Measurements from ENCODE around the gene RBM4B. TPM values are rescaled to one million over a fixed set of nuclear protein-coding genes. Genes with fewer than 3 reads are reported as not detected.

RBM4B gene
- total and polyA plus RNA-seq, 2 experiments from 2014 or later: 28.0 to 31.0 TPM

DNA sequence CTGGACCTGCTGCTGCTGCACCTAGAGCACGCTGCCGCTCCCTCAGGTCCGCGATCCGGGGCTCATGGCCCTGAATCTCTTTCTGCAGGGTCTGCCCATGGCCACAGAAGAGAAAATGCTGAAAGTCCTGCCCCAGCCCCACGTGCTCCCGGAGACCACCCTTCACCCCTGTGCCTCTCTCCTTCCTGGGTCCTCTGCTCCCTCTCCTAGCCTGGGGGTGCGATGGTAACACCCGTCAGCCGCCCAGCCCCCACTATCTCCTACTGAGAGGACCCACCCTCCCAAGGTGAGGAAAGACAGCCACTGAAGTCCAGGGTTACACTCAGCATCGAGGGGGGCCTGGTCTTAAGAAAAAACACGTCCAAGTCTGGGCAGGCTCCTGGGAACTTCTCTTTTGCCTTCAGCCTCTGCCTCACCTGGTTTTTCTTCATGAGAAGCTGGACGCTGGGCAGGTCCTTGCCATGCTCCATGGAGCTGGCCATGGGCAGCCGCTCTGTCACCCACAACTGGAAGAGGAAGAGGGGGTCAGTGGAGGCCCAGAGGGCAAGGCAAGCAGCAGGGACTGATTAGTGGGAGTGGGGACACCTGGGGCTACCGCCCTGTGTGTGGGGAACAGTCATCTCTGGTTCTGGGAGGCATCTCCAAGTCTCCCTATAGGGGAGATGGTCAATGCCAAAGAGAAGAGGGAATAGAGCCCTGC, 15.8 kb upstream of the RBM4B start:
- no peak overlapping the region for H3K27ac Mint-ChIP-seq

More for the DNA sequence above, 15.8 kb upstream of the RBM4B start:
- Histone ChIP-seq H2AFZ (no peak overlapping the region), H3K27ac (ENCODE audit: low read depth) (no peak overlapping the region), H3K36me3 (ENCODE audit: insufficient read depth) (no peaks in the 10 kb centered on the region), H3K9me2 (ENCODE audit: insufficient read depth) (no peaks in the 10 kb centered on the region), H3K4me3 (no peak overlapping the region), H3K4me1 (ENCODE audit: insufficient read depth) (no peaks in the 10 kb centered on the region), H3K4me2 (no peak overlapping the region), H3F3A (replicated peaks; ENCODE audit: low read depth) (no peaks in the 10 kb centered on the region), H4K20me1 (replicated peaks; ENCODE audit: insufficient read depth) (no peaks in the 10 kb centered on the region), H3K79me2 (replicated peaks; ENCODE audit: insufficient read depth) (no peaks in the 10 kb centered on the region), H3K27me3 (ENCODE audit: insufficient read depth) (no peaks in the 10 kb centered on the region)
- H3K4me1 Mint-ChIP-seq: no peaks in the 10 kb centered on the region; the same call in 1 of the 3 replicates
- H3K9me3 Mint-ChIP-seq: no peaks in the 10 kb centered on the region
- no peak for ATAC-seq
- no peak for DNase-seq (ENCODE audit: low spot score)
- H3K27me3 Mint-ChIP-seq (ENCODE audit: insufficient read depth, low read depth, poor library complexity): peaks cover 10% of the 10 kb centered on the region
- no peak for TF ChIP-seq EZH2 (IDR thresholded peaks at IDR 0.05; ENCODE audit: low read depth, unreplicated experiment)
- no peak for TF ChIP-seq JUNB (IDR thresholded peaks at IDR 0.05; ENCODE audit: unreplicated experiment)
- no peak for TF ChIP-seq CTCF (conservative IDR thresholded peaks at IDR 0.05; ENCODE audit: low read depth in 2 of 2)
- TF ChIP-seq, protein P1, sequence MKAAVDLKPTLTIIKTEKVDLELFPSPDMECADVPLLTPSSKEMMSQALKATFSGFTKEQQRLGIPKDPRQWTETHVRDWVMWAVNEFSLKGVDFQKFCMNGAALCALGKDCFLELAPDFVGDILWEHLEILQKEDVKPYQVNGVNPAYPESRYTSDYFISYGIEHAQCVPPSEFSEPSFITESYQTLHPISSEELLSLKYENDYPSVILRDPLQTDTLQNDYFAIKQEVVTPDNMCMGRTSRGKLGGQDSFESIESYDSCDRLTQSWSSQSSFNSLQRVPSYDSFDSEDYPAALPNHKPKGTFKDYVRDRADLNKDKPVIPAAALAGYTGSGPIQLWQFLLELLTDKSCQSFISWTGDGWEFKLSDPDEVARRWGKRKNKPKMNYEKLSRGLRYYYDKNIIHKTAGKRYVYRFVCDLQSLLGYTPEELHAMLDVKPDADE (IDR thresholded peaks at IDR 0.05): no peak
- no peak for TF ChIP-seq STAT1 (IDR thresholded peaks at IDR 0.05; ENCODE audit: unreplicated experiment)
- TF ChIP-seq CREB1 (CRISPR knock-in tag; IDR thresholded peaks at IDR 0.05; ENCODE audit: low read depth): no peak
- no peak for TF ChIP-seq ZNF114 (CRISPR knock-in tag; IDR thresholded peaks at IDR 0.05)
- TF ChIP-seq EZH2phosphoT487 (IDR thresholded peaks at IDR 0.05; ENCODE audit: unreplicated experiment): no peak
- TF ChIP-seq, protein P2, sequence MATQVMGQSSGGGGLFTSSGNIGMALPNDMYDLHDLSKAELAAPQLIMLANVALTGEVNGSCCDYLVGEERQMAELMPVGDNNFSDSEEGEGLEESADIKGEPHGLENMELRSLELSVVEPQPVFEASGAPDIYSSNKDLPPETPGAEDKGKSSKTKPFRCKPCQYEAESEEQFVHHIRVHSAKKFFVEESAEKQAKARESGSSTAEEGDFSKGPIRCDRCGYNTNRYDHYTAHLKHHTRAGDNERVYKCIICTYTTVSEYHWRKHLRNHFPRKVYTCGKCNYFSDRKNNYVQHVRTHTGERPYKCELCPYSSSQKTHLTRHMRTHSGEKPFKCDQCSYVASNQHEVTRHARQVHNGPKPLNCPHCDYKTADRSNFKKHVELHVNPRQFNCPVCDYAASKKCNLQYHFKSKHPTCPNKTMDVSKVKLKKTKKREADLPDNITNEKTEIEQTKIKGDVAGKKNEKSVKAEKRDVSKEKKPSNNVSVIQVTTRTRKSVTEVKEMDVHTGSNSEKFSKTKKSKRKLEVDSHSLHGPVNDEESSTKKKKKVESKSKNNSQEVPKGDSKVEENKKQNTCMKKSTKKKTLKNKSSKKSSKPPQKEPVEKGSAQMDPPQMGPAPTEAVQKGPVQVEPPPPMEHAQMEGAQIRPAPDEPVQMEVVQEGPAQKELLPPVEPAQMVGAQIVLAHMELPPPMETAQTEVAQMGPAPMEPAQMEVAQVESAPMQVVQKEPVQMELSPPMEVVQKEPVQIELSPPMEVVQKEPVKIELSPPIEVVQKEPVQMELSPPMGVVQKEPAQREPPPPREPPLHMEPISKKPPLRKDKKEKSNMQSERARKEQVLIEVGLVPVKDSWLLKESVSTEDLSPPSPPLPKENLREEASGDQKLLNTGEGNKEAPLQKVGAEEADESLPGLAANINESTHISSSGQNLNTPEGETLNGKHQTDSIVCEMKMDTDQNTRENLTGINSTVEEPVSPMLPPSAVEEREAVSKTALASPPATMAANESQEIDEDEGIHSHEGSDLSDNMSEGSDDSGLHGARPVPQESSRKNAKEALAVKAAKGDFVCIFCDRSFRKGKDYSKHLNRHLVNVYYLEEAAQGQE (IDR thresholded peaks at IDR 0.05; ENCODE audit: unreplicated experiment): no peak
- TF ChIP-seq, protein P3, sequence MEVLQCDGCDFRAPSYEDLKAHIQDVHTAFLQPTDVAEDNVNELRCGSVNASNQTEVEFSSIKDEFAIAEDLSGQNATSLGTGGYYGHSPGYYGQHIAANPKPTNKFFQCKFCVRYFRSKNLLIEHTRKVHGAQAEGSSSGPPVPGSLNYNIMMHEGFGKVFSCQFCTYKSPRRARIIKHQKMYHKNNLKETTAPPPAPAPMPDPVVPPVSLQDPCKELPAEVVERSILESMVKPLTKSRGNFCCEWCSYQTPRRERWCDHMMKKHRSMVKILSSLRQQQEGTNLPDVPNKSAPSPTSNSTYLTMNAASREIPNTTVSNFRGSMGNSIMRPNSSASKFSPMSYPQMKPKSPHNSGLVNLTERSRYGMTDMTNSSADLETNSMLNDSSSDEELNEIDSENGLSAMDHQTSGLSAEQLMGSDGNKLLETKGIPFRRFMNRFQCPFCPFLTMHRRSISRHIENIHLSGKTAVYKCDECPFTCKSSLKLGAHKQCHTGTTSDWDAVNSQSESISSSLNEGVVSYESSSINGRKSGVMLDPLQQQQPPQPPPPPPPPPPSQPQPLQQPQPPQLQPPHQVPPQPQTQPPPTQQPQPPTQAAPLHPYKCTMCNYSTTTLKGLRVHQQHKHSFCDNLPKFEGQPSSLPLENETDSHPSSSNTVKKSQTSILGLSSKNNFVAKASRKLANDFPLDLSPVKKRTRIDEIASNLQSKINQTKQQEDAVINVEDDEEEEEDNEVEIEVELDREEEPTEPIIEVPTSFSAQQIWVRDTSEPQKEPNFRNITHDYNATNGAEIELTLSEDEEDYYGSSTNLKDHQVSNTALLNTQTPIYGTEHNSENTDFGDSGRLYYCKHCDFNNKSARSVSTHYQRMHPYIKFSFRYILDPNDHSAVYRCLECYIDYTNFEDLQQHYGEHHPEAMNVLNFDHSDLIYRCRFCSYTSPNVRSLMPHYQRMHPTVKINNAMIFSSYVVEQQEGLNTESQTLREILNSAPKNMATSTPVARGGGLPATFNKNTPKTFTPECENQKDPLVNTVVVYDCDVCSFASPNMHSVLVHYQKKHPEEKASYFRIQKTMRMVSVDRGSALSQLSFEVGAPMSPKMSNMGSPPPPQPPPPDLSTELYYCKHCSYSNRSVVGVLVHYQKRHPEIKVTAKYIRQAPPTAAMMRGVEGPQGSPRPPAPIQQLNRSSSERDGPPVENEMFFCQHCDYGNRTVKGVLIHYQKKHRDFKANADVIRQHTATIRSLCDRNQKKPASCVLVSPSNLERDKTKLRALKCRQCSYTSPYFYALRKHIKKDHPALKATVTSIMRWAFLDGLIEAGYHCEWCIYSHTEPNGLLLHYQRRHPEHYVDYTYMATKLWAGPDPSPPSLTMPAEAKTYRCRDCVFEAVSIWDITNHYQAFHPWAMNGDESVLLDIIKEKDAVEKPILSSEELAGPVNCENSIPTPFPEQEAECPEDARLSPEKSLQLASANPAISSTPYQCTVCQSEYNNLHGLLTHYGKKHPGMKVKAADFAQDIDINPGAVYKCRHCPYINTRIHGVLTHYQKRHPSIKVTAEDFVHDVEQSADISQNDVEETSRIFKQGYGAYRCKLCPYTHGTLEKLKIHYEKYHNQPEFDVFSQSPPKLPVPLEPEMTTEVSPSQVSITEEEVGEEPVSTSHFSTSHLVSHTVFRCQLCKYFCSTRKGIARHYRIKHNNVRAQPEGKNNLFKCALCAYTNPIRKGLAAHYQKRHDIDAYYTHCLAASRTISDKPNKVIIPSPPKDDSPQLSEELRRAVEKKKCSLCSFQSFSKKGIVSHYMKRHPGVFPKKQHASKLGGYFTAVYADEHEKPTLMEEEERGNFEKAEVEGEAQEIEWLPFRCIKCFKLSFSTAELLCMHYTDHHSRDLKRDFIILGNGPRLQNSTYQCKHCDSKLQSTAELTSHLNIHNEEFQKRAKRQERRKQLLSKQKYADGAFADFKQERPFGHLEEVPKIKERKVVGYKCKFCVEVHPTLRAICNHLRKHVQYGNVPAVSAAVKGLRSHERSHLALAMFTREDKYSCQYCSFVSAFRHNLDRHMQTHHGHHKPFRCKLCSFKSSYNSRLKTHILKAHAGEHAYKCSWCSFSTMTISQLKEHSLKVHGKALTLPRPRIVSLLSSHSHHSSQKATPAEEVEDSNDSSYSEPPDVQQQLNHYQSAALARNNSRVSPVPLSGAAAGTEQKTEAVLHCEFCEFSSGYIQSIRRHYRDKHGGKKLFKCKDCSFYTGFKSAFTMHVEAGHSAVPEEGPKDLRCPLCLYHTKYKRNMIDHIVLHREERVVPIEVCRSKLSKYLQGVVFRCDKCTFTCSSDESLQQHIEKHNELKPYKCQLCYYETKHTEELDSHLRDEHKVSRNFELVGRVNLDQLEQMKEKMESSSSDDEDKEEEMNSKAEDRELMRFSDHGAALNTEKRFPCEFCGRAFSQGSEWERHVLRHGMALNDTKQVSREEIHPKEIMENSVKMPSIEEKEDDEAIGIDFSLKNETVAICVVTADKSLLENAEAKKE (CRISPR knock-in tag; IDR thresholded peaks at IDR 0.05): no peak
- no peak for TF ChIP-seq ZNF331 (CRISPR knock-in tag; IDR thresholded peaks at IDR 0.05; ENCODE audit: low read depth)
- no peak for TF ChIP-seq POLR2AphosphoS5 (IDR thresholded peaks at IDR 0.05; ENCODE audit: low read depth)
- no peak for TF ChIP-seq NANOG (IDR thresholded peaks at IDR 0.05; ENCODE audit: borderline replicate concordance)
- H3K36me3 Mint-ChIP-seq (ENCODE audit: low read depth): peaks cover 48% of the 10 kb centered on the region
- no peak overlapping the region for H3K4me3 Mint-ChIP-seq
